GM12878 (cell line): ENCODE results near the gene ZNF814. TPM values are rescaled to one million over a fixed set of nuclear protein-coding genes. Genes with fewer than 3 reads are reported as not detected.

Experiments
- ATAC-seq: fragments of 200-7000 bp; cut with Tn5 transposase; 3 replicates; pipeline ENCODE4 v1.9.1; 2020; ENCODE audit warnings: mild to moderate bottlenecking, moderate library complexity
- BruUV-seq: library from RNA; stranded (reverse); fragments of 400-500 nt; replicated peaks from 2 replicates; lab custom pipeline; 2021; lab: Mats Ljungman, UMichigan
- CTCF ChIA-PET: fragments of 300-600 bp; sonication (Branson Sonifier 250); formaldehyde crosslinking; extraction: SDS; loops from one replicate; lab custom pipeline; 2021; ENCODE audit warnings: inconsistent platforms; lab: Yijun Ruan, JAX
- POLR2A ChIA-PET: fragments of 350-600 bp; formaldehyde crosslinking; extraction: SDS; loops from one replicate; lab custom pipeline; 2021; ENCODE audit warnings: inconsistent platforms; lab: Charles Lee
- RAD21 ChIA-PET: fragments of 300-600 bp; sonication (Branson Sonifier 250); formaldehyde crosslinking; loops from one replicate; lab custom pipeline; 2023; ENCODE audit warnings: antibody characterized with exemption; ENCODE audit not compliant: unreplicated experiment; lab: Charles Lee
- SMC1A ChIA-PET: fragments of 300-600 bp; sonication (Branson Sonifier 250); formaldehyde crosslinking; loops from one replicate; lab custom pipeline; 2023; ENCODE audit not compliant: unreplicated experiment, uncharacterized antibody; lab: Charles Lee
- DNase-seq: peaks from one replicate; pipeline ENCODE4 v3.0.0-alpha.2; 2011; ENCODE audit warnings: low read depth, low spot score
- FAIRE-seq: peaks from 3 replicates; lab custom pipeline; 2011; peaks lifted over from hg19 to GRCh38; lab: Jason Lieb, UNC
- H2AFZ ChIP-seq: 2 replicates; pipeline ENCODE4 v1.6.0; 2011; ENCODE audit warnings: low read depth, low read length, control low read depth; ENCODE audit not compliant: control insufficient read depth
- H3K27ac ChIP-seq: 2 replicates; pipeline ENCODE4 v1.5.1; 2011; ENCODE audit warnings: control low read depth; ENCODE audit not compliant: control insufficient read depth, insufficient read depth
- H3K27me3 ChIP-seq, 2 experiments: replicated peaks in 1 of 2; 2 replicates each; pipeline versions ENCODE4 v1.6.0 to v1.6.1; 2011; ENCODE audit warnings: low read length in 1 of 2; ENCODE audit not compliant: control insufficient read depth in 2 of 2, insufficient read depth in 2 of 2
- H3K36me3 ChIP-seq, 2 experiments: 2 replicates each; pipeline ENCODE4 v1.5.1; 2011; ENCODE audit warnings: low read length in 1 of 2; ENCODE audit not compliant: control insufficient read depth in 2 of 2, insufficient read depth in 2 of 2
- H3K4me1 ChIP-seq: 2 replicates; pipeline ENCODE4 v1.6.1; 2011; ENCODE audit warnings: mild to moderate bottlenecking, low read length, moderate library complexity, mixed read lengths; ENCODE audit not compliant: control insufficient read depth, insufficient read depth
- H3K4me2 ChIP-seq: 2 replicates; pipeline ENCODE4 v1.6.0; 2011; ENCODE audit warnings: control low read depth; ENCODE audit not compliant: control insufficient read depth, insufficient read depth
- H3K4me3 ChIP-seq: fragments of 200-600 bp; sonication (generic); 2 replicates; pipeline ENCODE4 v1.5.1; 2016
- H3K79me2 ChIP-seq: 2 replicates; pipeline ENCODE4 v1.6.0; 2011; ENCODE audit warnings: low read length; ENCODE audit not compliant: control insufficient read depth, insufficient read depth
- H3K9ac ChIP-seq: 2 replicates; pipeline ENCODE4 v1.8.0; 2011; ENCODE audit warnings: low read length, control low read depth, mixed read lengths; ENCODE audit not compliant: control insufficient read depth, insufficient read depth
- H3K9me3 ChIP-seq: replicated peaks from 3 replicates; pipeline ENCODE4 v1.5.1; 2011; ENCODE audit warnings: mild to moderate bottlenecking, low read length; ENCODE audit not compliant: control insufficient read depth, insufficient read depth
- H4K20me1 ChIP-seq: 2 replicates; pipeline ENCODE4 v1.6.0; 2011; ENCODE audit not compliant: control insufficient read depth, insufficient read depth
- CREB1 ChIP-seq: IDR thresholded peaks from 2 replicates; pipeline ENCODE4 v1.6.1; 2012; ENCODE audit warnings: low read depth, mild to moderate bottlenecking, inconsistent platforms
- EP300 ChIP-seq, 2 experiments: fragments of 150-350 bp in 1 of 2; IDR thresholded peaks; 2 replicates each; pipeline ENCODE4 v1.6.1; 2011 to 2012; ENCODE audit warnings: low read depth in 2 of 2, low read length in 2 of 2, borderline replicate concordance in 1 of 2, improper control_type of control experiment in 1 of 2, inconsistent platforms in 1 of 2; ENCODE audit not compliant: control insufficient read depth in 1 of 2
- WGBS: methylation state at CpG from one replicate; pipeline ENCODE4 v1.1.6; 2016; ENCODE audit warnings: low lambda C conversion rate; ENCODE audit not compliant: insufficient replicate concordance, insufficient coverage; ENCODE audit errors: missing lambda C conversion rate; 5-methylcytosine and 5-hydroxymethylcytosine counted together
- in situ Hi-C: fragments of 300-500 bp; cut with MboI; formaldehyde crosslinking; loops from 9 replicates; pipeline ENCODE4 v1.14.3; 2018; ENCODE audit warnings: mixed read lengths
- intact Hi-C: fragments of 100-400 bp; cut with micrococcal nuclease; formaldehyde crosslinking; loops from one replicate; pipeline ENCODE4 v1.14.2; 2022; ENCODE audit not compliant: unreplicated experiment
- polyA plus RNA-seq, 11 experiments: library from polyadenylated mRNA; depleted of rRNA in 4 of 11; unstranded in 6 of 11; stranded (reverse) in 5 of 11; fragments of >200 nt; fragmentation: Nextera tagmentation in 4 of 11; fragmentation: Illumina TruSeq in 1 of 11; extraction: Ambion mirVana in 4 of 11; extraction: Trizol in 1 of 11; gene quantifications; 1 replicate in 1 of 11; 2 replicates in 10 of 11; pipeline versions ENCODE4 v1.2.1 to v1.2.3, GENCODE V29; 2011 to 2016; ENCODE audit warnings: inconsistent platforms in 2 of 11, missing spikeins in 2 of 11, low read depth in 1 of 11
- total RNA-seq, 4 experiments: library from RNA; depleted of rRNA in 3 of 4; stranded (reverse); fragments of >200 nt in 3 of 4; fragmentation: Illumina TruSeq in 1 of 4; extraction: Trizol in 1 of 4; gene quantifications; 2 replicates each; pipeline versions ENCODE4 v1.2.1 to v1.2.3, GENCODE V29; 2013 to 2021
- TF ChIP-seq, protein P1 (sequence below), 3 experiments: IDR thresholded peaks in 2 of 3; conservative IDR thresholded peaks in 1 of 3; 2 replicates each; pipeline ENCODE4 v1.5.1; 2011; ENCODE audit warnings: low read depth in 3 of 3, low read length in 3 of 3, mild to moderate bottlenecking in 3 of 3, control low read depth in 2 of 3, moderate library complexity in 2 of 3, inconsistent platforms in 1 of 3, mixed read lengths in 1 of 3; ENCODE audit not compliant: control insufficient read depth in 2 of 3, insufficient read depth in 1 of 3; ENCODE audit errors: extremely low read depth in 1 of 3

The ZNF814 gene
- total and polyA plus RNA-seq, 10 of the 15 experiments (the other 5 are each of a cell fraction or from before 2014, with no cell fraction given): 10.9 to 31.0 (median 21.6) TPM

DNA sequence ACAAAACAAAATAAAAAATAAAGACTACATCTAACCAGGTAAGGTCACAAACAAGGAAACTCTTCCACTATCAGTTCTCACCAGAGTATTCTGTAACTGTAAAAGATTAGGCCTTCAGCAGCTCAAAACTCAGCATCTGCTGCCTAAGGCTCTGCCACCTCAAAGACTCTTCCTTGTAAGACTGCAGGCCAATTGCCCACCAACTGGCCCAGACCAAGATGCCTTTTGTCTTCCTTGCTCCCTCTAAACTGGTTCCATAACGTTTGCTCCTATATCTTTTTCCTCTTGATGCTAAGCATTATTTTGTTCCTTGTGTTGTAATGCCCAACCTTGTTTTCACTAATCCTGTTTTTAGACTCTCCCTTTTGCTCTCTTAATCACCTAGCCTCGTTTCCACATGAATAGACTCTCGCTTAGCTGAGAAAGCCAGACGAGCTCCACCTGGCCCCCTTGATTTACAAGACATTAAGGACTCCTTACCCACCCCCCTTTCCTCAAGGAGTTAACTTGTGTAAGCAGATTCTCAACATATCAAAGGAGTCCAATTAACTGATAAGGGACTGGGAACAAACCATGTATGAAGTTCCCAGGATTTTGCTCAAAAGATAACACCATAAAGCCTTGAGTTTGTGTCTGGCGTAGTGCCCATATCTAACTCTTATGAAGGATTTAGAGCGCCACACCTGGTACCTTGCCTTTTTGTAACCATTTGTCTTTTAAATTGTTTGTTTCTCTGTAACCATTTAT, 1.5 kb downstream of the ZNF814 start:
- BruUV-seq: no TSS peak
- Histone ChIP-seq H3K4me1 (no peaks in the 10 kb centered on the region), H3K79me2 (peaks cover 33% of the 10 kb centered on the region), H4K20me1 (no peaks in the 10 kb centered on the region), H3K9me3 (peaks cover 16% of the 10 kb centered on the region), H3K27me3 (no peaks in the 10 kb centered on the region), H3K4me3 (peak overlapping the region; percentile 83), H3K9ac (peak overlapping the region; percentile 90; the same call in 1 of the 2 replicates), H2AFZ (no peak overlapping the region), H3K27ac (no peak overlapping the region), H3K4me2 (peak overlapping the region; percentile 75), H3K36me3 (peaks cover 0 to 8% of the 10 kb centered on the region in 2 experiments; a peak in 3 of 4 replicates)
- POLR2A ChIA-PET: no interaction called here
- in situ Hi-C loops: no loop called here
- SMC1A ChIA-PET: interaction anchor here (0.6 to 1.5 kb wide), 3 partner anchors 9 to 17 kb away, joined by 3 read pairs; no protein-coding TSS in a partner anchor
- WGBS: 59% methylated on average over 6 of the region's 6 CpGs
- ATAC-seq (peak; percentile 6; the same call in 1 of the 3 replicates), FAIRE-seq (no peak), DNase-seq (no peak)
- TF ChIP-seq EP300 (IDR thresholded peaks at IDR 0.05; ENCODE audit: borderline replicate concordance in 1 of 2, control insufficient read depth in 1 of 2, low read depth in 2 of 2, low read length in 2 of 2): no peak
- TF ChIP-seq, protein P1, sequence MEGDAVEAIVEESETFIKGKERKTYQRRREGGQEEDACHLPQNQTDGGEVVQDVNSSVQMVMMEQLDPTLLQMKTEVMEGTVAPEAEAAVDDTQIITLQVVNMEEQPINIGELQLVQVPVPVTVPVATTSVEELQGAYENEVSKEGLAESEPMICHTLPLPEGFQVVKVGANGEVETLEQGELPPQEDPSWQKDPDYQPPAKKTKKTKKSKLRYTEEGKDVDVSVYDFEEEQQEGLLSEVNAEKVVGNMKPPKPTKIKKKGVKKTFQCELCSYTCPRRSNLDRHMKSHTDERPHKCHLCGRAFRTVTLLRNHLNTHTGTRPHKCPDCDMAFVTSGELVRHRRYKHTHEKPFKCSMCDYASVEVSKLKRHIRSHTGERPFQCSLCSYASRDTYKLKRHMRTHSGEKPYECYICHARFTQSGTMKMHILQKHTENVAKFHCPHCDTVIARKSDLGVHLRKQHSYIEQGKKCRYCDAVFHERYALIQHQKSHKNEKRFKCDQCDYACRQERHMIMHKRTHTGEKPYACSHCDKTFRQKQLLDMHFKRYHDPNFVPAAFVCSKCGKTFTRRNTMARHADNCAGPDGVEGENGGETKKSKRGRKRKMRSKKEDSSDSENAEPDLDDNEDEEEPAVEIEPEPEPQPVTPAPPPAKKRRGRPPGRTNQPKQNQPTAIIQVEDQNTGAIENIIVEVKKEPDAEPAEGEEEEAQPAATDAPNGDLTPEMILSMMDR (IDR thresholded peaks at IDR 0.05 in 2 of 3, conservative IDR thresholded peaks at IDR 0.05 in 1 of 3; ENCODE audit: control insufficient read depth in 2 of 3, extremely low read depth in 1 of 3, insufficient read depth in 1 of 3, low read depth in 3 of 3, low read length in 3 of 3): 0 out of 6 replicates have a peak, but pooled peaks of 1 of the 3 experiments have one; percentile 1
- TF ChIP-seq CREB1: no peak
- RAD21 ChIA-PET: no interaction called here
- CTCF ChIA-PET: interaction anchor here (0.5 to 1.4 kb wide), 5 partner anchors 10 to 152 kb away, joined by 3 to 4 read pairs (median 3); no protein-coding TSS in a partner anchor
- intact Hi-C loops: loop anchor here (10.0 kb wide), 1 partner anchor 483 kb away; no protein-coding TSS in a partner anchor
